GM18517 (cell line): ENCODE measurements around the gene XIRP2.
"Not testable (repeated sequence)": the region's sequence is repeated elsewhere in the genome, so short reads cannot be mapped to it uniquely, and the experiment has no call there.

ENCODE experiments used
- ATAC-seq: cut with Tn5 transposase; IDR thresholded peaks from one replicate; pipeline ENCODE4 v1.9.1; 2021; ENCODE audit warnings: mild to moderate bottlenecking, moderate library complexity; ENCODE audit not compliant: unreplicated experiment

The XIRP2 gene

DNA sequence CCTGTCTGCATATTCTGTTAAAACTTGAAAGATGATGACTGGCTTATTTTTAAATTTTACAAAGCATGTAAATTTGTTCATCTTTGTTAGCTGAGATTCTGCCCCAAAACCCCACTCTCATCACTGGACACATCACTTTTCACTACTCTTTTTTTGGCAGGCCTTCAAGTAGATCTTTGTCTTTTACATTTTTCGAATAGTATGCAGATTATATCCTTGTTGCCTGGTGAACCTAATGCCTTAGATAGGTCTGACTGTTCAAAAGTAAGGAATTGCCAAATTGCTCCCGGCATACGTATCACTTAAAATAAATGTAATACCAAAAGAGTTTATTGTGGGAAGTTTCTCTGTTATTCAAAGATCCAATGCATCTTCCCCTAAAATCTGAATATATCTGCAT, 303.3 kb downstream of the XIRP2 start:
- ATAC-seq = no peak

DNA sequence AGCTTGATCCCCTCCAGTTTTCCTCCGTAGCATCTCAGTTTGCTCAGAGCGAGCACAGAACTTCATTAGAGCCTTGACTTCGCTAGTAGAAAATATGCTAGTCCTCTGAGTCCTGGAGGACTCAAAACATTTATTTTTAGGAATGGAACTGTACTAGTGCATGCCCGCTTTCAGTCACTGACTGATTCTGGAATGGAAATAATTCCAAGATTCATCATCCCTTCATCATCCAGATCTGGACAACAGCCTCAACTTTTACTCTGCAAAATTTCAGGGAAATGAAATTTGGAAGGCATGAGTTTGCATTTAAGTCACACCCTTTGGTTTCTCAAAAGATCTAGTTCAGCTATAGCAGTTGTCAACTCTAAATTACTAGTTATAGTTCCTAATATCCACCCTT, 304.6 kb downstream of the XIRP2 start:
- ATAC-seq = no peak

DNA sequence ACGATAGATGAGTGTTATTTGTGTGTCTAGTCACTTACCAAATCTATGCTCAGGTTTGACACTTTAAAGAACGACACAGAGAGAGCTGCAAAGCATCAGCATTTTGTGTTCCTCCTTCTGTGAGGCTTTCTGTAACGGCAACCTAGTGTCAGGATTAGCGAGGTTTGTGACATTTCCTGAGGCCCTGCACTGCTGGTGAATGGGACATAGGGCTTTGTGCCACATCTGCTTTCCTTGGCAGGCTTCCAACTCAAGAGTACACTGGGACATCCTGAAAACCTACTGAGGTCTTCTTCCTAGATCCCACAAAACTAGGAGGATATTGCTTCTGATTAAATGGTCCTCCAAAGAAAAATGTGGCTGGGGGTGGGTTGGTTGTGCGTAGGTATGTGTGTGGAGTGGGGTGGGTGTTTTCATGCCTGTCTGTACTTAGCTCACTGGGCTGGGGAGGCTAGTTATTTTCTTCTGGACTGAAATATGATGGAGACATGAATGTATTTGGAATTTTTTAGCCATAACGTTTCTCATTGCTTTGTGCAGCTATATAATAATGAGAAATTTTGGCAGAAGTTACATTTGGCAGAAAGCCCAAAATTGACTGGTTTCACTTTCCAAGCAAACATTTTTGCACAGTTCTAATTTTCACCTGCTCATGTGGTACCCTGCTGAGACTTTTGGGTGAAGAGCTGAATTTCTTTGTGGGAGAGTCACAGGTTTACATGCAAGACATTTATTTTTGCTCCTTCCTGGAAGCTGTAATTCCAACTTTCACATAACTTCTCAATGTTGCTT, 308.4 kb downstream of the XIRP2 start:
- ATAC-seq = no peak

DNA sequence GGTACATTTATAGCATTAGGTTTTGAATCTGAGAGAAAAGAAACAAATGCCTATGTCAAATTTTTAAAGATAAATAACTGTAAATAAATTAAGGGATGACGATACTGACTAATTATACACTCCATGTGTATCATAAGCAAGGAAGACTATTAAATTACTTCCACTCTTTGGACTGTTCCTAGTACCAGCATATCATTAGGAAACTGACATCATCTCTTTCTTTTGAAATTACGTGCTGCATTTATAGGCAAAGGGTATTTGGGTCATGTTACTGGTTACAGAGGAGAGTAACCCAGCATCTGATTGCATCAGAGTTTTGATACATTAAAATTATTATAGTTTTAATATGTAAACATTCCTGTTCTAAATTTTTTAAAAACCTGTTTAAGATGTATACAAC, 309.7 kb downstream of the XIRP2 start:
- no peak for ATAC-seq

DNA sequence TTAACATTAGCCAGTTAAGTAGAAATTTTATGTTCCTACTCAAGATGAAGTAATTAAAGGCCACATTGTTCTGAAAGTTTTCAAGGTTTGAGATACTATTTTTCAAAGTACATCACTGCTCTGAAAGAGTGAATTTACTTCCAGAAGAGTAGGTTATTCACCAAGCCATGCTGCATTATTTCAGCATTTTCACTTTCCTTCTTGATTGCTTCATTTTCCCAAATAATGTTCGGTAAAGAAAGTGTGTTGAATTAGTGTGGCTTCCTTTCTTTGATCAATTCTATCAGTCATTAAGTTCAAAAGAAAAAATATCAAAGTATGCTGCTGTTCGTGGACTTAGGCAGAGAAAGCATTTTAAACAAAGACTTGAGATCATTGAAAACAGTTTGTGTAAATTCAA, 310.3 kb downstream of the XIRP2 start:
- ATAC-seq = no peak

DNA sequence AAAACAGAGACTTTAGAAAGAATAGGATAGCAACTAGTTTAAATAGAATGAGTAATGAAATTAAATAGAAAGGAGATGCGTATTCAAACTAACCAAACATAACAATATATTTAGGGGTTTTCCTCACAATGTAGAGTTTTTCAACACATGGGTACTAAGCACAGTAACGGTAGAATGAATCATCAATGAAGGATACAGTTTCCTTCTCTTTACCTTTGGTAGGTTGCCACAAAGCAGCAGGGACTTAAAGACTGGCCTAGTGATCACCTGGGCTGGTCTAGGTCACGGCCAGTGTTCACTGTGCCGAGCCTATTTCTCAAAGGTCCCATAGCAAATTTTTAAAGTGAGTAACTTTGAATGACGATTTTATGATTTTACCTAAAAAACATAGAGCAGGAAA, 311.7 kb downstream of the XIRP2 start:
- ATAC-seq = no peak

DNA sequence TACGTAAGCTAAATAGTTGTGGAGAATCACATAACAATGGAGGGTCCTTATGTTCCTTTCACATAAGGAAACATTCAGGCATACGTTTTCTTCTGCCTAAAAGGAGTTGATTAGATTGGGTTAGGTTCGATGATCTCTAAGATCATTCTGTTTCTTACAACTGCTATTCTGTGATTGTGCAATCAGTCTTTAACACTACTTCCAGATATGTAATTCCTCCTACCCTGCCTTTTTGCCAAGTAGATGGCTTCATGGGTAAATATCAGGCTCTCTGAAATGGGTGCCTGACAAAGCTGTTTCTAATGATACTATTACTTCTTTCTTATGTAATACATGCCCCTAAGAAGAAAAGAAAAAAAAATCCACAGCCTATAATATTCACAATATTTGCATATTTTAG, 321.5 kb downstream of the XIRP2 start:
- no peak for ATAC-seq

DNA sequence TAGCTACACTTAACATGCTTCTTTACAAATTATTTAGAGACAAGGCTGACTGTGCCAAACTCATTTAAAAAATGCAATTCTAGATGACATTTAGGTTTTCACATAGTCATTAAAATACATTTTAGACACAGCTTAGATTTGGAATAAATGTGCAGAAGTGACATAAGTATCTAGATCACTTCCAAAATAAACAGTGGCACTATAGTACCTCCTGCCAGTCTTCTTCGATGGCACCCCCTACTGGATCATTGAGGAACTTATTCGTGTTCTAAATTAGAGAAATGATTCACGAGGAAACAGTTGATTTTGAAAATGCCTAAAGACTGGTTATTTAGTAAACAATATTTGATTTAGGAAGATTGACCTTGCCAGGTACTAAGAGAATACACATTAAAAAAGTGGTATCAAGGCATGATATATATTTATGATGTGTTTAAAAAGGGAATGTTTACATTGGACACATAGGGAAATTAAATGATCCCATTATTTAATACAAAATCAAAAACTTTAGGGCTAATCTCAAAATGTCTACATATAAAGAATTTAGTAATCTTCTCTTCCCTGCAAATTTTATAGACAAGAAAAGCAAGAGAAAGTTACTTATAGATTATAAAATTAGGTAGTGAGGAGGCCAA, 323.9 kb downstream of the XIRP2 start:
- ATAC-seq = peak; percentile 88

DNA sequence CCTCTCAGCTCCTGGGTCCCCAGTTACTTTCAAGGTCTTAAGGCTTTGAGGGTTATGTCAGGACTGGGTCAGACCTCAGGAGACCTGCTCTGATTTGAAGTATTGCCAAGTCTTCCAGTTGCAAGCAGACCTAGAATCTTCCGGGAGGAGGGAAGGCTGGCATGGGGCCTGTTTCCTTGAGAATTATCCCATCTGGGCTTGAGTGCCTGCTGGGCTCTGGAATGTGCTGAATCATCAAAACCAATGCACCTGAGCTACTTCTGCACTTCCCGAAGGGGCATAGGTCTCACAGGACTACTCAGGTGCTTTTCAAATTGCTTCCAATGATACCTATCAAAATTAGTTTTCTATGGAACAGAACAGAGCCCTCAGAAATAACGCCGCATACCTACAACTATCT, 327.3 kb downstream of the XIRP2 start:
- no peak for ATAC-seq

DNA sequence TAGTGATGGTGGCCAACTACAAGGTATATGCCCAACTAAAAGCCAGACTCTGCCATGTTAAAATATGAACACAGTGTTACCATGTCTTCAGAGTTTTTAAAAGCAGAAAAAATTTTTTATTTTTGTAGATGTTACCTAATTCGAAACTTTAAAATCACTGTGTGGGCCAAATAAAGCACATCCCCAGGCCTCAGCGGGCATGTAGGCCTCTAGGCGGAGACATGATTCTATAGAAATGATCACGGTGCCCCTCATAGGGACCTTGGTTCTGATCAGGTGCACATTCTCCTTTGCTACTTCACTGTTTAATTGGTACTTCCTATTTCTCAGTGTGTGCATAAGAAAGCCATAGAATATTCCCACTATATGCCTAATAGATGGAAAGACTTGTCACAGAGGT, 349.2 kb downstream of the XIRP2 start:
- no peak for ATAC-seq

DNA sequence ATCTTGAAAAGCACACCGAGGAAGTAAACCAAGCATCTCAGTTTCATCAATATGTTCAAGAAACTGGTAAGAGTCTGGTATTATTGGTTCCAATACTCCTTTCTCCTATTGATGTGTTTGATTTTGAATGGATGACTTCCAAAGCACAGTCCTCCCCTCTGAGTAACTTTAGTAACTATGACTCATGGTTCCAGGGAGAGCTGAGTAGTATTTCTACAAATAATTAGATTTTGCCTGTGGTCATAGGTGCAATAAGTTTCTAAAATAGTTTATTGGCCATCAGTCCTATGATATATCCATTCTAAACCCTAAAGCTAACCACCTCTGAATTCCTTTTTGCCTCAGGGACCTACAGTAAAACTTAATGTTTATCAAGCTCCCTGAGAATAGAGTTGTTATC, 352.4 kb downstream of the XIRP2 start:
- no peak for ATAC-seq

DNA sequence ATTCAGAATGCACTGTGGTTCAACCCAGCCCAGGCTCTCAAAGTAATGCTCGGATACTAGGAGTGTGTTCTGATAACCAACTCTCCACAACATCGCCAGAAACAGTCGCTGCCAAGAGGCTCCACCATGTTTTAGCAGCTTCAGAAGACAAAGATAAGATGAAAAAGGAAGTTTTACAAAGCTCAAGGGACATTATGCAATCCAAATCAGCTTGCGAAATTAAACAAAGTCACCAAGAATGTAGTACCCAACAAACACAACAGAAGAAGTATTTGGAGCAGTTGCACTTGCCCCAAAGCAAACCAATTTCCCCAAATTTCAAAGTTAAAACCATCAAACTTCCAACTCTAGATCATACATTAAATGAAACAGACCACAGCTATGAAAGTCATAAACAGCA, 360.9 kb downstream of the XIRP2 start:
- no peak for ATAC-seq

DNA sequence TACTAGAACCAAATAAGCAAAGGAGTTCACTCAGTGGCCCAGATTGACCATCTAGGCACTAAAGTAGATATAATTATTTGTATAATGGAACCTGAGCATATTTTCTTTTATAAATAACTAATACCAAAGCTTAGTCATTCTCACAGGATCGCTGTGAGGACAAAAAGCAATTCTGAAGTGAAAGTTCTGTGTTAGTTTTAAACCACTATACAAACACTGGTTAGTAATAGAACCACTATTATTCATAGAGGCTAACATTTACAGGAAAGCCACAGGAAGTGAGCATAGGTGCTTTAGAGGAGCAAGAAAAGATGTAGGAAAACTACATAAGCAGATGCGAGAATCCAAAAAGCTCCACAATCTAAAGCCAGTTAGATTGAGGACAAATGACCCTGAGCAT, 364.7 kb downstream of the XIRP2 start:
- no peak for ATAC-seq

DNA sequence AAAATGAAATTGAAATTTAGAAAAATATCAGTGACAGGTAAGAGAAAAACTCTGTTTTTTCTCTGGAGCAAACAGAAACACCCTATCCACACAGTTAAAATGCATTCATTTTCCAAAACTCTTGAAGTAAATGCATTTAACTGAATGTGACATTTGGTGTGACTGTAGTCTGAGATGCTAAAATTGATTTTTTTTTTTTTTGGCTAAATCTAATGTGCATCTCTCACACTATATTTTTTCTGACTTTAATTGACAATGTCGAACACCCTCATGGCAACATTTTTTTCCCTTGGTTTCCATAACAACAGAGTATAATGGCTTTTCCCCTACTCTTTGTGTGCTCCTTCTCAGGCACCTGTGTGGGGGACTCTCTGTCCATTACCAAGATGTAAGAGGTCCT, 366.4 kb downstream of the XIRP2 start:
- no peak for ATAC-seq

DNA sequence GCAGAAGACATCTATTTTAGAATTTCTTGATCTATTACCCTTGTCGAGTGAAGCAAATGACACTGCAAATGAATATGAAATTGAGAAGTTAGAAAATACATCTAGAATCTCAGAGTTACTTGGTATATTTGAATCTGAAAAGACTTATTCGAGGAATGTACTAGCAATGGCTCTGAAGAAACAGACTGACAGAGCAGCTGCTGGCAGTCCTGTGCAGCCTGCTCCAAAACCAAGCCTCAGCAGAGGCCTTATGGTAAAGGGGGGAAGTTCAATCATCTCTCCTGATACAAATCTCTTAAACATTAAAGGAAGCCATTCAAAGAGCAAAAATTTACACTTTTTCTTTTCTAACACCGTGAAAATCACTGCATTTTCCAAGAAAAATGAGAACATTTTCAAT, 370.4 kb downstream of the XIRP2 start:
- ATAC-seq = no peak

DNA sequence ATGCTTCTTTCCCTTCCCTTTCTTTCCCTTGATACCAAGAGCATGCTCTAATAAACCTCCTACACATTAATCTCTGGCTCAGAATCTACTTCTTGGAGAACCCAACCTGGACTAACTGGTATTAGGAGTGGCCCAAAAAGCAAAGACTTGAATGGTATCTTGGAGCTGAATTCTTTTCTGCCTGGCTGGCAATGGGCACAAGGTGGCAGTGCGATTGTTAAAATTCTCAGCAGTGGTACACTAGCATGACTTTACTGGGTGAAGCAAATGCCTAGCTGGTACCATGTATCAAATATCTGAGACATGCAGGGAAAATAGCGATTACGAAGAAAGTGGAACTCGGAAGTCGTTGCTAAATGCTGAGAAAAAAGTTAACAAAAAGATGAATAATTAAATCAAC, 376.1 kb downstream of the XIRP2 start:
- ATAC-seq = no peak

DNA sequence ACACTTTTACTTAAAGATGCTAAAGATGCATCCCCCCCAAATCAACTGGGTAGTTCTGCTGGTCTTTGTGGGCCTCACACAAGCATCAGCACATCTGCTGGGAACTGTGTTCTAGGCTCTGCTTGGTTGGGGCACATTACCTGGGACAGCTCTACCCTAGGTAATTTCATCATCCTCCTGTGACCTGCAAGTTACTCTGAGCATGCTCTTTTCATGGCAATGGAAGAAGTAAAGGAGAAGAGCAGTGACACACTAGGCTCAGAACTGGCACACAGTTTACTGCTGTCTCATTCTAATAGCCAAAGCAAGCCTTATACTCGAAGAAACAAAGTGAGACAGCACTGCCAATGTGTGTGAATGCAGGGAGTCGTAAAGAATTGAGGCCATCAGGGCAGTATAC, 376.7 kb downstream of the XIRP2 start:
- no peak for ATAC-seq

DNA sequence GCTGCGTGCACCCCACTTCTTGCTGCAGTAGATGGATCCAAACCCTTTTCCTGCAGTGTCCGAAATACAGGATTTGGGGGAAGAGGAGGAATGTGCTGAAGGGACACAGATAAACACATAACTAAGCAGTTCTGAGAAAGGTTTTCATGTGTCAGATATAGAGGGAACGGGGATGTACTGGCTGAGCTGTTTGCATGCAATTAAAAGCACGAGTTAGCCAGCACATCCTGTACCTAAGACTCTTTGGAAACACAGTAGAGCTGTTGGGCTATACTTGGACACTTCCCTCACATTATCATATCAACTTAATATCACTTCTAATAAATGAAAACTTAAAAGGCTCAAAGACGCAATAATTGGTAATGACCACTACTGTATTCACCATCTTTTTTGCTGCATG, 377.4 kb downstream of the XIRP2 start:
- ATAC-seq = no peak

DNA sequence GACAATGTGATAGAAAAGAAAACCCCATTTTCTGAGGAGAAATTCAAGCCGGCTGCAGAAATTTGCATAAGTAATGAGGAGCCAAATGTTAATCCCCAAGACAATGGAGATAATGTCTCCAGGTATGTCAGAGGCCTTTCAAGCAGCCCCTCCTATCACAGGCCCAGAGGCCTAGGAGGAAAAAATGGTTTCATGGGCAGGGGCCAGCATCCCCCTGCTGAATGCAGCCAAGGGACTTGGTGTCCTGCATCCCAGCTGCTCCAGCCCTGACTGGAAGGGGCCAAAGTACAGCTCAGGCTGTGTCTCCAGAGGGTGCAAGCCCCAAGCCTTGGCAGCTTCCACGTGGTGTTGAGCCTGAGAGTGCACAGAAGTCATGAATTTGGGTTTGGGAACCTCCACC, 380.0 kb downstream of the XIRP2 start:
- ATAC-seq = not testable (repeated sequence)

DNA sequence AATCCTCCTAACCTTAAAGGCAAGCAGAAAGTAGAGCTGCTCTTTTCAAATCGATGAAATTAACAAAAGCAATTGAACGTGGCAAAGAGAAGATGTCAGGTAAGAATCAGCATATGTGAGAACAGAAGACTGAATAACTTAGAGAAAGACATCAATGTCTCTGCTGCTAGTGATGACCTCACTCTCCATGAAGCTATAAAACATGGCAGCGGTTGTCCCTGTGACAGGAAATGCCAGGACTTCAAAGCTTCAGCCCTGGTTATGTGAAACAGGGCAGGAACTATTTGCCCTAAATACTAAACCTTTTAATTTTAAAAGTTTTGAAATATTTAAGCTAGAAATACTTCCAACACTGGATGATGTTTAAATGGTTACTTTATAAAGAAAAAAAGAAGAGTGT, 383.7 kb downstream of the XIRP2 start:
- no peak for ATAC-seq

DNA sequence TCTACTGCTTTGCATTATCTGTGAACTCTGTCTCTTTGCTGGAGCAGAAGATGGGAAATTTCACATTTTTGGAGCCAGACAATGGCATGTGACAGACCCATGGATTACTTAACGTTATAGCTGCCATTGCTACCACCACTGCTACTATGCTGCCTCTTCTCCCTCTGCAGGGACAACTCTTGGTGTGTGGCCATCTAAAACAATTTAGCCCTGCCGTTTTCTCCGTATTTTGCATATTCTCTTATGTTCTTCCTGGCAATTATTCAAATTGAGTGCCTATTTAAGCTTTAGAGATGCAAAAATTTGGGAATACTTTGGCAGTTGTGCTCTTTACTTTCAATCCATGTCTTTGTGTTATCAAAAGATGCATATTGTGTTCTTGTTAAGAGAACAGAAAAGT, 386.8 kb downstream of the XIRP2 start:
- no peak for ATAC-seq

DNA sequence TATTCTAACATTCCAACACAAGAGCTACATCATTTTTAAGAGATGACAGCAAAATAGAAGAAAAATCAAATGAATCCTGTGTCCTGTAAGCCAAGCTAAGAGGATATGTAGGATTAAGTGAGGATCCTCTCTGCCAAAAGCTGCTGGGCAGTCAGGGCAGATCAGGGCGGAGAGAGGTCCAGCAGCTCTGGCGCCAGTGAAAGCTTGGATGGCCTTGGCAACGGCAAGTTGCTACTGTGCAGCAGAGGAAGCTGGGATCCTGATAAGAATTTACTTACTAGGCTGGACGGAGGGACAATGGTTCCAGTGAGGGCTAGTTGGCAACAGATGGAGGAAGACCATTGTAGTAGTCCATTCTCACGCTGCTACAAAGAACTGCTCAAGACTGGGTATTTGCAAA, 391.5 kb downstream of the XIRP2 start:
- no peak for ATAC-seq

DNA sequence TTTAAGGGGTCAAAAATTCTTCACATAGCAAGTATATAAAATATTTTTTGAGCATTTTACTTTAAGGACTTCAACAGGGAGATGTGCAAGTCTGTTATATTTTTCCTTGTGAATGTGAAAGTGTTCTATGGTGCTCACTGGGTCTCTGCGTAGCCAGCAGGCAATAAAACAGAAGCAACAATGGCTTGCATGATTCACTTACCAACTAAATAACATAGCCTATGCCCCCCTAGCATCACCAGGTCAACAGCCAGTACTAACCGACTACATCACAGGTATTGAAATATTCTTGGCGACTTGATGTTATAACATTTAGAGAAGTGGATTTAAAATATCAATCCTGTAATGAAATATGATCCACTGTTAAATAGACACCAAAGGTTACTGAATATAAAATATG, 398.9 kb downstream of the XIRP2 start:
- no peak for ATAC-seq
